ENCODE measurements around the gene SPACA6. TPM values are rescaled to one million over a fixed set of nuclear protein-coding genes. Genes with fewer than 3 reads are reported as not detected.
A peak's percentile ranks its signal among the peaks of the same experiment; 100 is the strongest.

SPACA6 gene
- polyA plus RNA-seq, 12 donors: 4.0 to 11.2 (median 7.4) TPM; not detected in 1

DNA sequence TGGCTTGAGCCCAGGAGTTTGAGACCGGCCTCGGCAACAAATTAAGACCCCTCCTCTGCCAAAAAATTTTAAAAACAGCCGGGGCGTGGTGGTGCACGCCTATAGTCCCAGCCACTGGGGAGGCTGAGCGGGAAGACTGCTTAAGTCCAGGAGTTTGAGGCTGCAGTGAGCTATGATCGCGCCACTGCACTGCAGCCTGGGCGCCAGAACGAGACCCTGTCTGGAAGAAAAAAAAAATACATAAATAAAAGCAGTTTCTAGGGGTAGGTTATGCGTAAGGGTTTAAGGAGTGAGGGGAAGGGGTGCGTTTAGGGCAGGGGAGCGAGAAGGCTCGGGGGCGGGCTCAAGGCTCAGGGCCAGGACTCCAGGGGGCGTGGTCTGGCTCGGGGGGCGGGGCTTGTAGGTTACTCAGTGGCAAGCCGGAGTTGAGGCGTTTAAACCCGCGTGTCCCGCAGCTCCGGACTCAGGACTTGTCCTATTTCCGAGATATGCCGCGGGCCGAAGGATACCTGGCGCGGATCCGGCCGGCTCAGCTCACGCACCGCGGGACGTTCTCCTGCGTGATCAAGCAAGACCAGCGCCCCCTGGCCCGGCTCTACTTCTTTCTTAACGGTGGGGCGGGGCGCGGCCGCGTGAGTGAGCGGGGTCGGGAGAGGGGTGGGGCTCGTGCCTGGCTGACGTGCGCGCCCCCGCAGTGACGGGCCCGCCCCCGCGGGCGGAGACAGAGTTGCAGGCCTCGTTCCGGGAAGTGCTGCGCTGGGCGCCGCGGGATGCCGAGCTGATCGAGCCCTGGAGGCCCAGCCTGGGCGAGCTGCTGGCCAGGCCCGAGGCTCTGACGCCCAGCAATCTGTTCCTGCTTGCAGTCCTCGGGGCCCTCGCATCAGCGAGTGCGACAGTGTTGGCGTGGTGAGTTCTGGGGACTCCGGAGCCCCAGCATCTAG, 10.7 kb downstream of the SPACA6 start:
- DNase-seq: peak; percentile 95

DNA sequence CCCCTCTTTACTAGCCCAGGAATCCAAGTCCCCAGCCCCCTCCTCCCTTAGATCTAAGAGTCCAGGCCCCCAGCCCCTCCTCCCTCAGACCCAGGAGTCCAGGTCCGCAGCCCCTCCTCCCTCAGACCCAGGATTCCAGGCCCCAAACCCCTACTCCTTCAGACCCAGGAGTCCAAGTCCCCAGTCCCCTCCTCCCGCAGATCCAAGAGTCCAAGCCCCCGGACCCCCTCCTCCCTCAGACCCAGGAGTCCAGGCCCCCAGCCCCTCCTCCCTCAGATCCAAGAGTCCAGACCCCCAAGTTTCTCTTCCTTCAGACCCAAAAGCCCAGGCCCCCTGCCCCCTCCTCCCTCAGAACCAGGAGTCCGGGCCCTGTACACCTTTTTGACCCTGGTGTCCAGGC, 11.5 kb downstream of the SPACA6 start:
- no peak for DNase-seq

DNA sequence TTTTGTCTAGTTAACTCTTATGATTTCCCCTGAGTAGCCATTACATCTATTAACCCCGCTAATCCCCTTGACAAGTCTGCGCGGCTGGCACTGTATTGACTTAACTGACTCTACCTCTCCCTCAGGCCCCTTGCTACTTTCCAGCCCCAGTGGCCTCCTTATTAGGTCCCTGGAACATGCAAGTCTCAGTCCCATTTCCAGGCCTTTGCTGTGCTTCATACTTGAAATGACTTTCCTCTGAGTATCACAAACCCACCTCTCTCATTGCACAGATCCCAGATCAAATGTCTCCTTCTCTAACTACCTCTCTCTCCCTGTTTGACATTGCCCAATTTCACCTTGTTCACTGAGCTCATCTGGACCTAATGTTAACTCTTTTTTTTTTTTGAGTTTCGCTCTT, 13.2 kb downstream of the SPACA6 start:
- no peak for DNase-seq

DNA sequence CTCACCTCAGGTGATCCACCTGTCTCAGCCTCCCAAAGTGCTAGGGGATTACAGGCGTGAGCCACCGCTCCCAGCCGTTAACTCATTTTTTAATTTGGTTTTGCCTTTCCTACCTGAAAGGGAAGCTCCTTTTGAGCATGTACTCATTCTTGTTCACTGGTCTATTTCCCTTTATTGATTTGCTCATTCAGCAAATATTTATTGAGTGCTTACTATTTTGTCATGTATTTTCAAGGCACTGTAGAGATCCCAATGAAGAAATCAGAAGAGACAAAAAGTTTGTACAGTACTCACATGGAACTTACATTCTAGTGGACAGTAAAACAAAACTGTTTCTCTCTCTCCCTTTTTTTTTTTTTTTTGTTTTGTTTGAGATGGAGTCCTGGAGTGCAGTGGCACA, 13.8 kb downstream of the SPACA6 start:
- no peak for DNase-seq

DNA sequence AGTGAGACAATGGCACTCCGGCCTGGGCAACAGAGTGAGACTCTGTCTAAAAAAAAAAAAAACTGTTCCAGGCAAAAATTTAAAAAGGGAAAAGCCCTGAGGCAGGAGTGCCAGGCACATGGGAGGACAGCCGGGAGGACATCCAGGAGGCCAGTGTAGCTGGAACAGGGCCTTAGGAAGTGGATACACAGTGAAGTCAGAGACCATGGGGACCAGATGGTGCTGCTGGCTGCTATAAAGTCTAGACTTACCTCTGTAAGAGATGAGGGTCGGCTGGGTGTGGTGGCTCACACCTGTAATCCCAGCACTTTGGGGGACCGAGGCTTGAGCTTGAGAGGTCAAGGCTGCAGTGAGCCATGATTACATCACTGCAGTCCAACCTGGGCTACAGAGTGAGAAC, 15.7 kb downstream of the SPACA6 start:
- DNase-seq: no peak

DNA sequence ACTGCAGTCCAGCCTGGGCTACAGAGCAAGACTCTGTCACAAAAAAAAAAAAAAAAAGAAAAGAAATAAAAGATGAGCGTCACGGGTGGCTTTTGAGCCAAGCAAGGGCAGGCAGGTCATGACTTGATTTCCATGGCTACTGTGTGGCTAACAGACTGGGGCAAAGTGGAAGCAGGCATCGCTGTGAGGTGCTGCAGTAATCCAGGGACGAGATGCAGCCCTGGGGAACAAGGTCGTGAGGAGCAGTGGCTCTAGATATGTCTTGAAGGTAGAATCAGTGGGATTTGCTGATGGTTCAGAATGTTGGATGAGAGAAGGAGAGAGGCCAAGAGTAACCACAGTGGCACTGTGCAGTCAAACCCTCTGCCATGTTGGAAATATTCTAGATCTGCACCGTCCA, 16.4 kb downstream of the SPACA6 start:
- DNase-seq: no peak

DNA sequence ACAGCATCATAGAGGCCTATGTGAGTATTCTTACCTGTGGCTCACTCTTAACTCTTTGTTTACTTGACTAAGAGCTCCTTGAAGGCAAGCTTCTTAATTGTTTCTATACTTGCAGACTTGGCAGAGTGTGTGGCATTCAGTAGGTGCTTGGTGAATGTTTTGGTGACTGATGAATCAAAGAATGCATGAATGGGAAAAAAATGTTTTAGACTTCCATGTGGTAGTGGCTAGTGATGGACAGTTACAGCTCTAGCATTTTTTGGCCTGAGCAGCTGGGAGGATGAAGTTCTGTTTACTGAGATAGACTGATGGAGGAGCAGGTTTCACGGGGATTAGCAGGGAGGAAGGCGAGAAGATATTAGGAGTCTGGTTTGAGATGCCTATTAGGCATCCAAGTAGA, 17.0 kb downstream of the SPACA6 start:
- no peak for DNase-seq

DNA sequence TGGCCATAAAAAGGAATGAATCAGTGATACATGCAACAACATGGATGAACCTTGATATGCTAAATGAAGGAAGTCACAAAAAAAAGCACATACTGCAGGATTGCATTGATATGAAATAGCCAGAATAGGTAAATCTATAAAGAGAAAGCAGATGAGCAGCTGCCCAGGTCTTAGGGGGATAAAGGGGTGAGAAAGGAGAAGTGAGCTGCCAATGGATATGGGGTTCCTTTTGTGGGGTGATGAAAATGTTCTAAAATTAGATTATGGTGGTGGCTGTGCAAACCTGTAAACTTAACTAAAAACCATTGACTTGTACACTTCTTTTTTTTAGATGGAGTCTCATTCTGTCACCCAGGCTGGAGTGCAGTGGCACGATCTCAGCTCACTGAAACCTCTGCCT, 18.6 kb downstream of the SPACA6 start:
- no peak for DNase-seq

DNA sequence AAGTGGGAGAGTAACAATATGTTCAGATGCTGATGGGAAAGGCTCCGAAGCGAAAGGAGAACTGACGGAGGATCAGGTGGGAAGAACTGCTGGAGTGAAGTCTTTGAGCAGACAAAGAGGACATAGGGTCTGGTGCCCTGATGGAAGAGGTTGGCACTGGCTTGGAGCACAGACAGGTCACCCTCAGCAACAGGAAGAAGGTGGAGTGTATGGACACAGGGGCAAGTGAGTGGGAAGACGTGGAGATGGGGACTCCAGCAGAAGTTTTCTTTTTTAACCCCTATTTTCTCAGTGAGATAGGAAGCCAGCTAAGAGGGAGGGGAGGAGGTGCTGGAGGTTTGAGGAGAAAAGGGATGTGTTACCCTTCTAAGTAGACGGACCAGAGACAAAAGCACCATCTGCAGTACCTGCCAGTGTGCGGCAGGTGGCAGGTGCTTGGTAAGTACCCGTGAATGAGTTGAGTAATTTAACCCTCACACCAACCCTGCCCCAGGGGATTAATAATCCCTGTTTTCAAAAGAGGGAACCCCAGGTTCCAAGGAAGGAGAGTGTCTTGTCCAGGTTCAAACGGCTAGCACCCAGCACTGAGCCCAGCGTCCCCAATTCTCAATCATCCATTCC, 19.4 kb downstream of the SPACA6 start:
- no peak for DNase-seq

DNA sequence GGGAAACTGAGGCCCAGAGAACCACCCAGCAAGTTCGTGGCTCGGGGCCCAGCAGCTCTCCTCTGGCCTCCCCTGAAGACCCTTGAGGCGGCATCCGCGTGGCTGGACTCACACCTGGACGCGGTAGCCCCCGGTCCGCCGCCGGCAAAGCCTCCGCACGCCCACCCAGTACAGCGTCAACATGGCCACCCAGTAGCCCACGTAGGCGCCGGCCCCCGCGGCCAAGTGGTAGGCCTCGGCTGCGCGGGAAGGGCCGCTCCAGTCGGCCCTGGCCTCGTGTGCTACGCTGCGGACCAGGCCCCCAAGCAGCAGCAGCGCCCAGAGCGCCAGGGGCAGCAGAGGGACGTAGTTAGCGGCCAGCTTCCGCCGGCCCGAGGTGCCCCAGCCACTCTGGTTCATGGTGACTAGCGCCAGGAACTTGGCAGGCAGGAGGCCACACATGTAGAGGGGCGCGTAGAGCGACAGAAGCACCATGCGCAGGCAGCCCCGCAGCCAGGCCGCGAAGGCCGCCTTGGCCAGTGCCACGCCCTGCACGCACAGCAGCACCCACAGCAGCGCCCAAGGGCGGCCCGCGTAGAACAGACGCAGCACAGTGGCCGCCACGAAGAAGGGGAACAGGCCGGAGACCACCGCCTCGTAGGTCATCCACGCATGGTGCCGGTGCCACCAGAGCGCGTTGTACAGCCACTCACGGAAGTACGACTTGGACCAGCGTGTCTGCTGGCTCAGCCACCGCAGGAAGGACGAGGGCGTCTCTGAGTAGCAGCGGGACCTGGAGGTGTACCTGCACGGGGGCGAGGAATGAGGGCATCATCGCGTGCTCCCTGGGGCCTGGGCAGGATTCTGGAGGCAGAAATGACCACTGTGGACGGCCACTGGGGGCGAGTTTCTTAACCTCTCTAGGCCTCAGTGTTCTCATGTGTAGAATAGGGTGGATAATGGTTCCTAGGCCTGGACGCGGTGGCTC, 20.5 kb downstream of the SPACA6 start:
- no peak for DNase-seq

DNA sequence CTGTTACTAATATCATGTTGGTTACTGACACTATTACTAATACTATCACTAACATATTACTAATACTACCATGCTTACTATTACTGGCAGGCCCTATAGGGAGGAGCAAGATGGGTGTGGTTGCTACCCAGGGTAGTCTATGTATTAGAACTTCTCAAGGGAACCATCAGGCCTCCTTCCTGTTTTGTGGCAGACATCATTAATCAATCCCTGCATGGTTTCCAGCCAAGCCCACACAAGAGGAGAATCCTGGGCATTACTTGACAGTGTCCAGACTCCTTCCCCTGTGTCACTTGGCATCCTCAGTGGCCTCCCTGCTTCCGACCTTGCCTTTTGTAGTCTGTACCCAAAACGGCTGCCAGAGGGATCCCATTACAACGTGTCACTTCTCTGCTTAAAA, 21.7 kb downstream of the SPACA6 start:
- DNase-seq: no peak

DNA sequence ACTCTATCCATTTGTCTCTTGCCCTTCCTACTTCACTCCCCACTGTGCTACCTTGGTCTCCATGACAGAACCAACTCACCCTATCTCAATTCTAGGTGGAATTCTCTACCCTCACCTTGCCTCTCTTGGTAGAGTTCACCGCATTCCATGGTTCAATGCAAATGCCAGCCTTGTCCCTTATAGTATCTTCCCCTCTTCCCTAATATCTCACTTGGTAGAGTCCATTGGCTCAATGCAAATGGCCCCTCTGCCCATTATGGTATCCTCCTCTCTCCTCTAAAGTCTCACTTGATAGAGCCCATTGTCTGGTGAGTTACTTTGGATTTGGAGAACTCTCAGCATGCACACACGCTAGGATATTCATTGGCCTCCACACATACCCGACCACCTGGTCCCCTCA, 22.7 kb downstream of the SPACA6 start:
- no peak for DNase-seq

DNA sequence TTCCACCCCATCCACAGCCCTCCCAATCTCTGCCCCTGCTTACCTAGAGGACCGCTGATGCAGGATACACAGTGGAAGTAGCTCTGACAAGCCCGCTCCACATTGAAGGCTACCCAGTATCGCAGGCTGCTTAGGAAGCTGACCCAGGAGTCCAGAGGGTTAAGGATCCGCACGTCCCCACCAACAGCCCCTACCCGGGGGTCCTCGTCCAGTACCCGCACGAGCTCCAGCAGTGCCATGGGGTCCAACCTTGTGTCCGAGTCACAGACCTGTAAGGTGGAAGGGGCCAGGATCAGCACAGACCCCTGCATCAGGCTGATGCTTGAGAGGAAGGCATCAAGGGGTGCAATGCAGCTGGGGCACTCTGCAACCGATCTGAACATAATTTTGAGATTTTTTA, 23.8 kb downstream of the SPACA6 start:
- DNase-seq: no peak

DNA sequence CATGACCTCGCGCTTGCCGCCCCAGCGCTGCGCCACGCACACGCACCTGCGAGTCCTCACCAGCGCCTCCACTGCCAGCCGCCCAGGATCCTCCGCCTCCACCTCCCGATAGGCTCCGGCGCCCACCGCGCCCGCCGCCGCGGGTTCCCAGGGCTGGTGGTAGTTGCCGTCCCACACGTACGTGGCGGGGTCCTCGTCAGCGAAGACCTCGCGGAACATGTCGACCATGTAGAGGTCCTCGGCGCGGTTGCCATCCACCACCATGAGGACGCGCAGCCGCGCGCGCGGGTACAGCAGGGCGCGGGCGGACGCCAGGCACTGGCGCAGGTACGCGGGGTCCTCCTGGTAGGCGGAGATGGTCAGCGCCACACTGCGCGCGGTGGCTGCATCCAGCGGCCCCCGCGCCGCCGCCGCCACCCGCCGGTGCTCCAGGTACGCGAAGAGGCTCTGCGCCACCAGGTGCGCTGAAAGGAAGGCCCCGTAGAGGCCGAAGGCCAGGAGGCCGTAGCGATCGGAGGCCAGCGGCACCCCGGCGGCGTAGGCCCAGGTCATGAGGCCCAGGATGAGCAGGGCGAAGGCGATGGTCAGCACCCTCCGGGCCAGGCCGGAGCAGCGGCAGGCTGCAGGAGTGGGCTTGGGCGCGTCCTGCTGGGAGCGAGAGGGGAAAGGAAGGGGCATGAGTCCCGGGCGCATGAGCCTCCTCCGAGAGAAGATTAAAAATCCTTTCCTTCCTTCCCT, 26.3 kb downstream of the SPACA6 start:
- DNase-seq: no peak

DNA sequence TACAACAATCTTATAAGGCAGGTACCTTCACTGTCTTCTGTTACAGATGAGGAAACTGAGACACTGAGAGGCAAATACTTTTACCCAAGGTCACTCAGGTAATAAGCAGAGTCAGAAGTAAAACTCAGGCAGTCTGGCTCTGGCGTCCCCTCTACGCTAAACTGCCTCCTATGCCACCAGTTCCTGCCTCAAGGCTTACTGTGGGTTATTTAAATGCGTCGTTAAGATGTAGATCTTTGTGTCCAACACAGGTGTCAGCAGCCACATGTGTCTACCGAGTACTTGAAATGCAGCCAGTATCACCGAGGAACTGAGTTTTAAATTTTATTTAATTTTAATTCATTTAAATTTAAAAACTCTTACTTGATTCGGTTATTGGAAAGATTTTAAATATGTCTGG, 28.8 kb downstream of the SPACA6 start:
- no peak for DNase-seq

DNA sequence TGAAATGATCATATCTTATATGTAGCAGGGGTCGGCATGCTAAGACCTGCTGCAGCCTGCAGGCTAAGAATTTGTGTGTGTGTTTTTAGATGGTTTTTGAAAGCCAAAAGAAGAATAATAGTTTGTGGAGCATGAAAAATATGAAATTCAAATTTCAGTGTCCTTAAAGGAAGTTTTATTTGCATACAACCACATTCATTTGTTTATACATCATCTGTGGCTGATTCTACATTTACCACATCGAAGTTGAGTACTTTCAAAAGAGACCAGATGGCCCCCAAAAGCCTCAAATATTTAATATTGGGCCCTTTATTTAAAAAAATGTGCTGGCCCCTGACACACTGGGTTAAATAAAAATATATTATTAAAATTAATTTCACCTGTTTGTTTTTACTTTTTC, 29.4 kb downstream of the SPACA6 start:
- no peak for DNase-seq

DNA sequence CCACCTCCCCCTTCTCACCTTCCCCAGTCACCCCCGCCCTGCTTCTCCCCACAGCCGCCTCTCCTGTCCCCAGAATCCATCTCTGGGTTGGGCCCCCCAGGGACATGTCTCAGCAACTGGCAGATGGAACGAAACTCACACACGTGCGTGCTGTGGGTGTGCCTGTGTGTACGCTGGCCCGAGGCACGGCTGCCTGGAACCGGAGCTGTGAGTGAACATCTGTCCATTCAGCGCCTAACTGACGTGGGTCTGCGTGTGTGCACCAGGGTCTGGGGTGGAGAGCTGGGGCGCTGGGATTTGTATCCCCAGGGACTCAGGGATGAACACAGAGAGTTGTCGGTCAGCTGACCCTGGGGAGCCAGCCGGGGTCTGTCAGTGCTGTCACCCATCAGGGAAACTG, 31.4 kb downstream of the SPACA6 start:
- peak; percentile 23 for DNase-seq

DNA sequence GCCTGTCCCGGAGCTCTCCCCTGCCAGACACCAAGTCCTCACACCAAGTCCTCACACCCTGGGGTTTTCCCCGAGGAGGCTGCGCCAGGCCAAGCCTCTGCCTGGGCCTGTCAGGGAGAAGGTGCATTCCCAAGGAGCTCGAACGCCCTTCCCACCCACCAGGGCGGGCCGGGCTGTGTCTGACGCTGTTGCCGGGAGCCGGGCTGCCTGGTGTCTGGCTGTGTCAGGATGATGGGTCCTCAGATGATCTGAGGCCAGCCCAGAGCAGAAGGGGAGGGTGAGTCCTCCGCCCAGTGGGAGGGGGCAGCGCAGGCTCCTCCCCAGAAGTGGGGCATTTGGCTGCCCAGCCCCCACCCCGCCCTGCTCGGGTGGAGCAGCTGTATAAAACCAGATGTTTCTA, 32.9 kb downstream of the SPACA6 start:
- DNase-seq: no peak

DNA sequence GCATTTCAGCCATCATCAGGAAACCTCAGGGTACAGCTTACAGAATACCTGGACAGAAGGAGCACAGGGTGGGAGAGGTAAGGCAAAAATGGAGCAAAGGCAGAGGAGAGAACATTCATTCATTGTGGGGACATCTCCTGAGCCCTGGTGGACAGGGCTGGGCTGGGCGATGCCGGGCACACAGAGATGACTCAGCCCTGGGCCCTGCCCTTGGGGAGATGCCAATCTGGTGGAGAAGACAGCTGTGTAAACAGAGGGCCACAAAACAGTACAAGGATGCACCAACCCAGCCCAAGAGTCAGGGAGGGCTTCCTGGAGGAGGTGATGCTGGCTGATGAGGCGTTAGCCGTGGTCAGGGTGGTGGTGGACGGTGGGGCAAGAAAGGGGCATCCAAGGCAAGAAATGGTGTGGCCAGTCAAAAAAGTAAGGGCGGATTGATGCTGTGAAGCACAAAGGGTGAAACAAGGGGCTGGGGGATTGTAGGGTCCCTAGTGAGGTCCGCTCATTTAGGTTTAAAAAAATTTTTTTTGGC, 34.3 kb downstream of the SPACA6 start:
- no peak for DNase-seq

DNA sequence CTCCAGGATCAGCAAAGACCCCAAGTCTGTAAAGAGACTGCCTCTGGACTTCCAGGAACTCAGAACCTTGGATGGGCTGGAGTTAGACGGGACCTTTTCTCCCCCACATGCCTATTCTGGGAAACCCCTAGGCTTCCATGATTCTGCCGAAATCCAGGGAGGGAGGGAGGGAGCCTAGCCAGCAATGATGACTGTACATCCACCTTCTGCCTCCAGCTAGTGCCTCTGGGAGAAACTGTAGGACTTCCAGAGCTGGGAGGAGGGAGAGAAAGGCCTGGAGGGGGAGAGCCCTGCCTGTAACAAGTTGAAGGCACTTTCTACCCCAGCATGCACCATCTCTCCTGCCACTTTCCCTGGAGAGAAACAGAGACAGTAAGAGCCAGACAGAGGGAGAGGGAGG, 36.7 kb downstream of the SPACA6 start:
- no peak for DNase-seq

Data from muscle of arm (tissue), 12 donors.